Adrenal gland (tissue), 19 donors: ENCODE data around the gene MRPL10. TPM values are rescaled to one million over a fixed set of nuclear protein-coding genes. Genes with fewer than 3 reads are reported as not detected.

Experiments used
- DNase-seq, 7 donors: peaks; one replicate each; pipeline ENCODE4 v3.0.0-alpha.2; 2019 to 2020
- H3K27ac ChIP-seq, 5 donors: fragments of 200-600 bp; sonication (generic) in 4 of 5; 1 replicate in 3 of 5; 2 replicates in 2 of 5; pipeline versions ENCODE4 v1.5.1 to v1.8.0; 2016 to 2020; ENCODE audit warnings: mild to moderate bottlenecking in 1 of 5
- H3K27me3 ChIP-seq: fragments of 200-600 bp; 2 replicates; pipeline ENCODE4 v1.8.0; 2021
- H3K36me3 ChIP-seq, 2 donors: fragments of 200-600 bp; replicated peaks in 1 of 2; 1 replicate in 1 of 2; 2 replicates in 1 of 2; pipeline versions ENCODE4 v1.5.1 to v1.8.0; 2018 to 2022
- H3K4me1 ChIP-seq, 2 donors: fragments of 200-600 bp; replicated peaks in 1 of 2; 1 replicate in 1 of 2; 2 replicates in 1 of 2; pipeline versions ENCODE4 v1.5.1 to v1.8.0; 2018 to 2021
- H3K4me3 ChIP-seq, 4 donors: fragments of 200-600 bp; sonication (generic) in 3 of 4; one replicate each; pipeline ENCODE4 v1.5.1; 2016 to 2018
- H3K9me3 ChIP-seq, 3 donors: fragments of 200-600 bp; sonication (generic) in 1 of 3; replicated peaks in 1 of 3; 1 replicate in 2 of 3; 2 replicates in 1 of 3; pipeline versions ENCODE4 v1.5.1 to v1.8.0; 2016 to 2021
- CTCF ChIP-seq, 6 experiments: fragments of 450-650 bp in 4 of 6; fragments of 200-600 bp in 2 of 6; sonication (generic) in 1 of 6; IDR thresholded peaks; 1 replicate in 5 of 6; 2 replicates in 1 of 6; pipeline versions ENCODE4 v1.5.1 to v1.8.0; 2016 to 2021; ENCODE audit warnings: antibody characterized with exemption in 6 of 6, mild to moderate bottlenecking in 2 of 6, moderate library complexity in 1 of 6
- POLR2A ChIP-seq, 2 donors: fragments of 450-650 bp; IDR thresholded peaks; one replicate each; pipeline ENCODE4 v1.6.1; 2017; ENCODE audit warnings: antibody characterized with exemption in 2 of 2, mild to moderate bottlenecking in 2 of 2, moderate library complexity in 1 of 2
- WGBS, 4 donors: extraction: QIAGEN DNeasy Blood & Tissue Kit in 2 of 4; methylation state at CpG; one replicate each; pipeline versions ENCODE4 v1.1.5 to v1.1.7; 2013 to 2017; 5-methylcytosine and 5-hydroxymethylcytosine counted together
- intact Hi-C, 2 donors: fragments of 100-400 bp; cut with DNase I; formaldehyde crosslinking; loops; one replicate each; pipeline versions ENCODE4 v1.14.1 to v1.15.0; 2022 to 2023
- long read RNA-seq, 10 donors: library from polyadenylated mRNA in 3 of 10; unstranded in 2 of 10; stranded (forward) in 1 of 10; transcript quantifications; one replicate each; pipeline ENCODE4 v2.0.0 and lab custom pipeline, GENCODE V29; 2021 to 2026
- polyA plus RNA-seq, 3 donors: library from polyadenylated mRNA; stranded (reverse); fragments of 200-250 nt in 2 of 3; fragments of 350-450 nt in 1 of 3; fragmentation: Illumina TruSeq in 1 of 3; extraction: RNeasy Lipid Tissue Mini Kit (QIAGEN cat#74804) in 1 of 3; gene quantifications; one replicate each; pipeline ENCODE4 v1.2.3, GENCODE V29; 2013 to 2014
- total RNA-seq, 9 donors: library from RNA; depleted of rRNA in 4 of 9; stranded (reverse); fragments of >200 nt in 4 of 9; fragments of 120-200 nt in 1 of 9; fragmentation: NEBNext Ultra II Directional in 1 of 9; extraction: Animal tissue kit (Norgen Biotek cat#: 25700) in 1 of 9; gene quantifications; one replicate each; pipeline versions ENCODE4 v1.1.0 to v1.2.4, GENCODE V29; 2013 to 2023
- donor health status: healthy with polysubstance abuse.
- donor health status: Bipolar disorder and iron deficiency.
- donor health status: DM: yes; HTN: yes; CAD: no.
- donor health status: DM: no; HTN: no; CAD: no.
- donor health status: DM: no; HTN: no; CAD: no.
- donor health status: DM: yes; HTN: yes; CAD: no.

Gene MRPL10
- total RNA-seq, result 10 to 100 TPM; 29.0 to 72.5 (median 52.6) TPM
- polyA plus RNA-seq, result 10 to 100 TPM; 37.6 to 41.1 (median 38.5) TPM
- long read RNA-seq, donor 1, transcript MRPL10-202 (5 exons, 1,725 nt), result major isoform, 27 of 29 reads
- long read RNA-seq, donor 1, partial matches to known transcripts, result 0 of 29 reads
- long read RNA-seq, donor 1, other reads (novel, unspliced or antisense), result 0 of 29 reads
- long read RNA-seq, donor 2, transcript MRPL10-202 (5 exons, 1,725 nt), result major isoform, 17 of 18 reads
- long read RNA-seq, donor 2, partial matches to known transcripts, result 0 of 18 reads
- long read RNA-seq, donor 2, other reads (novel, unspliced or antisense), result 0 of 18 reads
- long read RNA-seq, donor 3, transcript MRPL10-202 (5 exons, 1,725 nt), result major isoform, 7 of 8 reads
- long read RNA-seq, donor 3, partial matches to known transcripts, result 0 of 8 reads
- long read RNA-seq, donor 3, other reads (novel, unspliced or antisense), result 0 of 8 reads
- long read RNA-seq, donor 4, transcript MRPL10-202 (5 exons, 1,725 nt), result major isoform, 25 of 31 reads
- long read RNA-seq, donor 4, partial matches to known transcripts, result 4 of 31 reads
- long read RNA-seq, donor 4, other reads (novel, unspliced or antisense), result 2 of 31 reads
- long read RNA-seq, donor 5, transcript MRPL10-202 (5 exons, 1,725 nt), result major isoform, 73 of 85 reads
- long read RNA-seq, donor 5, partial matches to known transcripts, result 7 of 85 reads
- long read RNA-seq, donor 5, other reads (novel, unspliced or antisense), result 3 of 85 reads
- long read RNA-seq, donor 6, transcript MRPL10-202 (5 exons, 1,725 nt), result major isoform, 21 of 22 reads
- long read RNA-seq, donor 6, partial matches to known transcripts, result 1 of 22 reads
- long read RNA-seq, donor 6, other reads (novel, unspliced or antisense), result 0 of 22 reads
- long read RNA-seq, donor 7, transcript MRPL10-202 (5 exons, 1,725 nt), result major isoform, 7 of 7 reads
- long read RNA-seq, donor 7, partial matches to known transcripts, result 0 of 7 reads
- long read RNA-seq, donor 7, other reads (novel, unspliced or antisense), result 0 of 7 reads
- long read RNA-seq, donor 8, transcript MRPL10-202 (5 exons, 1,725 nt), result major isoform, 27 of 27 reads
- long read RNA-seq, donor 8, partial matches to known transcripts, result 0 of 27 reads
- long read RNA-seq, donor 8, other reads (novel, unspliced or antisense), result 0 of 27 reads
- long read RNA-seq, donor 9, transcript MRPL10-202 (5 exons, 1,725 nt), result major isoform, 30 of 31 reads
- long read RNA-seq, donor 9, partial matches to known transcripts, result 0 of 31 reads
- long read RNA-seq, donor 9, other reads (novel, unspliced or antisense), result 0 of 31 reads
- long read RNA-seq, donor 10, transcript MRPL10-202 (5 exons, 1,725 nt), result major isoform, 8 of 8 reads
- long read RNA-seq, donor 10, partial matches to known transcripts, result 0 of 8 reads
- long read RNA-seq, donor 10, other reads (novel, unspliced or antisense), result 0 of 8 reads

GRCh38 chr17:47831003-47831933, at the start of gene MRPL10, which contains the start of gene LRRC46:
TSS of gene MRPL10 (minus strand) at chr17:47831541. CDS start at chr17:47831511, 30 bp downstream.
TSS of gene LRRC46 (plus strand) at chr17:47831670. CDS start at chr17:47831990, 320 bp downstream.
- peaks cover 6 to 16% of the 10 kb centered on the region in 2 donors for H3K4me1 ChIP-seq
- peak; percentile 92 to 97 (median 94) for DNase-seq
- H3K27ac ChIP-seq, result peak within 1 kb of the TSS in 4 of 5 donors; percentile 24 to 85 (median 57)
- H3K9me3 ChIP-seq, result no peaks in the 10 kb centered on the region
- TF ChIP-seq POLR2A (IDR thresholded peaks at IDR 0.05) (peak; percentile 42 to 73), CTCF (IDR thresholded peaks at IDR 0.05) (peak in 5 of 6 experiments; percentile 9 to 32 (median 22))
- intact Hi-C loops, result no loop called here
- 0 to 1% (median 0%) methylated on average over 35 to 42 of the region's 42 CpGs for WGBS, 4 donors
- no peaks in the 10 kb centered on the region for H3K27me3 ChIP-seq
- peak within 1 kb of the TSS in 3 of 4 donors; percentile 14 to 95 (median 55) for H3K4me3 ChIP-seq
- peaks cover 0 to 27% of the 10 kb centered on the region in 2 donors for H3K36me3 ChIP-seq

- DNase-seq, result no peak
- intact Hi-C loops, result no loop called here
- WGBS, 4 donors, result 84 to 90% (median 85%) methylated on average over 7 to 8 of the region's 8 CpGs
Observed at GRCh38 chr17:47879776-47880454, 48.6 kb upstream of the MRPL10 start.

More at GRCh38 chr17:47879776-47880454, 48.6 kb upstream of the MRPL10 start:
- no peaks in the 10 kb centered on the region for H3K9me3 ChIP-seq
- H3K27ac ChIP-seq, result no peak overlapping the region
- no peak overlapping the region for H3K4me3 ChIP-seq
- TF ChIP-seq POLR2A (IDR thresholded peaks at IDR 0.05) (no peak), CTCF (IDR thresholded peaks at IDR 0.05) (no peak)
- H3K27me3 ChIP-seq, result peaks cover 5% of the 10 kb centered on the region
- H3K4me1 ChIP-seq, result peaks cover 12 to 26% of the 10 kb centered on the region in 2 donors
- no peaks in the 10 kb centered on the region for H3K36me3 ChIP-seq
